ENCODE data around the gene BORCS5. TPM values are rescaled to one million over a fixed set of nuclear protein-coding genes. Genes with fewer than 3 reads are reported as not detected.

BORCS5 gene
- total RNA-seq, 1 experiment from 2014 or later, result 7.8 TPM

DNA sequence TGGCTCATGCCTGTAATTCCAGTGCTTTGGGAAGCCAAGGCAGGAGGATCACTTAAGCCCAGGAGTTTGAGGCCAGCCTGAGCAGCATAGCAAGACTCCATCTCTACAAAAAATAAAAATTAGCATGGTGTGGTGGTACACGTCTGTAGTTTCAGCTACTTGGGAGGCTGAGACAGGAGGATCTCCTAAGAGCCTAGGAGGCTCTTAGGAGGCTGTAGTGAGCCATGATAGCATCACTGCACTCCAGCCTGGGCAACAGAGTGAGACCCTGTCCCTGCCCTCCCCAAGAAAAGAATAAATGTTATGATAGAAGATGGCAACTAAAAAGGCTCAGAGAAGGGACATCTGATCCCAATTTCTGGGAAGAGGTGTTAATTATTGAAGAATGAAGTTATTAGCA is 3.6 kb upstream of the BORCS5 start:
- ChIA-PET CTCF (no interaction called here), POLR2A (no interaction called here)
- no TSS peak for BruUV-seq (replicated peaks)
- H3K4me1 ChIP-seq (ENCODE audit: control insufficient read depth, insufficient read depth, low read length), result peaks cover 8% of the 10 kb centered on the region; the same call in 1 of the 2 replicates
- DNase-seq (ENCODE audit: low read depth, low spot score) (no peak), ATAC-seq (no peak)
- TF ChIP-seq SIN3A (IDR thresholded peaks at IDR 0.05; ENCODE audit: borderline replicate concordance, insufficient read depth, low read depth, low read length) (no peak), TCF7L2 (IDR thresholded peaks at IDR 0.05; ENCODE audit: low read depth, low read length) (no peak), POLR2AphosphoS5 (IDR thresholded peaks at IDR 0.05; ENCODE audit: low read depth, low read length) (no peak)
- TF ChIP-seq, protein P1, sequence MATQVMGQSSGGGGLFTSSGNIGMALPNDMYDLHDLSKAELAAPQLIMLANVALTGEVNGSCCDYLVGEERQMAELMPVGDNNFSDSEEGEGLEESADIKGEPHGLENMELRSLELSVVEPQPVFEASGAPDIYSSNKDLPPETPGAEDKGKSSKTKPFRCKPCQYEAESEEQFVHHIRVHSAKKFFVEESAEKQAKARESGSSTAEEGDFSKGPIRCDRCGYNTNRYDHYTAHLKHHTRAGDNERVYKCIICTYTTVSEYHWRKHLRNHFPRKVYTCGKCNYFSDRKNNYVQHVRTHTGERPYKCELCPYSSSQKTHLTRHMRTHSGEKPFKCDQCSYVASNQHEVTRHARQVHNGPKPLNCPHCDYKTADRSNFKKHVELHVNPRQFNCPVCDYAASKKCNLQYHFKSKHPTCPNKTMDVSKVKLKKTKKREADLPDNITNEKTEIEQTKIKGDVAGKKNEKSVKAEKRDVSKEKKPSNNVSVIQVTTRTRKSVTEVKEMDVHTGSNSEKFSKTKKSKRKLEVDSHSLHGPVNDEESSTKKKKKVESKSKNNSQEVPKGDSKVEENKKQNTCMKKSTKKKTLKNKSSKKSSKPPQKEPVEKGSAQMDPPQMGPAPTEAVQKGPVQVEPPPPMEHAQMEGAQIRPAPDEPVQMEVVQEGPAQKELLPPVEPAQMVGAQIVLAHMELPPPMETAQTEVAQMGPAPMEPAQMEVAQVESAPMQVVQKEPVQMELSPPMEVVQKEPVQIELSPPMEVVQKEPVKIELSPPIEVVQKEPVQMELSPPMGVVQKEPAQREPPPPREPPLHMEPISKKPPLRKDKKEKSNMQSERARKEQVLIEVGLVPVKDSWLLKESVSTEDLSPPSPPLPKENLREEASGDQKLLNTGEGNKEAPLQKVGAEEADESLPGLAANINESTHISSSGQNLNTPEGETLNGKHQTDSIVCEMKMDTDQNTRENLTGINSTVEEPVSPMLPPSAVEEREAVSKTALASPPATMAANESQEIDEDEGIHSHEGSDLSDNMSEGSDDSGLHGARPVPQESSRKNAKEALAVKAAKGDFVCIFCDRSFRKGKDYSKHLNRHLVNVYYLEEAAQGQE (IDR thresholded peaks at IDR 0.05; ENCODE audit: insufficient read depth in 1 of 2, low read depth in 2 of 2, low read length in 1 of 2), result no peak
- TF ChIP-seq, protein P2, sequence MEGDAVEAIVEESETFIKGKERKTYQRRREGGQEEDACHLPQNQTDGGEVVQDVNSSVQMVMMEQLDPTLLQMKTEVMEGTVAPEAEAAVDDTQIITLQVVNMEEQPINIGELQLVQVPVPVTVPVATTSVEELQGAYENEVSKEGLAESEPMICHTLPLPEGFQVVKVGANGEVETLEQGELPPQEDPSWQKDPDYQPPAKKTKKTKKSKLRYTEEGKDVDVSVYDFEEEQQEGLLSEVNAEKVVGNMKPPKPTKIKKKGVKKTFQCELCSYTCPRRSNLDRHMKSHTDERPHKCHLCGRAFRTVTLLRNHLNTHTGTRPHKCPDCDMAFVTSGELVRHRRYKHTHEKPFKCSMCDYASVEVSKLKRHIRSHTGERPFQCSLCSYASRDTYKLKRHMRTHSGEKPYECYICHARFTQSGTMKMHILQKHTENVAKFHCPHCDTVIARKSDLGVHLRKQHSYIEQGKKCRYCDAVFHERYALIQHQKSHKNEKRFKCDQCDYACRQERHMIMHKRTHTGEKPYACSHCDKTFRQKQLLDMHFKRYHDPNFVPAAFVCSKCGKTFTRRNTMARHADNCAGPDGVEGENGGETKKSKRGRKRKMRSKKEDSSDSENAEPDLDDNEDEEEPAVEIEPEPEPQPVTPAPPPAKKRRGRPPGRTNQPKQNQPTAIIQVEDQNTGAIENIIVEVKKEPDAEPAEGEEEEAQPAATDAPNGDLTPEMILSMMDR (IDR thresholded peaks at IDR 0.05), result no peak
- H3K4me3 ChIP-seq (ENCODE audit: low read depth in 2 of 2, low read length in 2 of 2), result no peak overlapping the region
- no peaks in the 10 kb centered on the region for H3K9me3 ChIP-seq (ENCODE audit: control insufficient read depth, insufficient read depth, low read depth, low read length)
- no peak overlapping the region for H3K27ac ChIP-seq (ENCODE audit: low read length)
- H3K36me3 ChIP-seq (ENCODE audit: control insufficient read depth, insufficient read depth, low read length), result peaks cover 6% of the 10 kb centered on the region; the same call in 1 of the 2 replicates
- no peaks in the 10 kb centered on the region for H3K27me3 ChIP-seq (ENCODE audit: control insufficient read depth, insufficient read depth, low read length)
- intact Hi-C loops (cut with micrococcal nuclease; ENCODE audit: unreplicated experiment), result no loop called here
- in situ Hi-C loops (cut with HindIII; ENCODE audit: low pct_unique_long_range_greater_than_20kb, low sequenced_read_pairs), result no loop called here

DNA sequence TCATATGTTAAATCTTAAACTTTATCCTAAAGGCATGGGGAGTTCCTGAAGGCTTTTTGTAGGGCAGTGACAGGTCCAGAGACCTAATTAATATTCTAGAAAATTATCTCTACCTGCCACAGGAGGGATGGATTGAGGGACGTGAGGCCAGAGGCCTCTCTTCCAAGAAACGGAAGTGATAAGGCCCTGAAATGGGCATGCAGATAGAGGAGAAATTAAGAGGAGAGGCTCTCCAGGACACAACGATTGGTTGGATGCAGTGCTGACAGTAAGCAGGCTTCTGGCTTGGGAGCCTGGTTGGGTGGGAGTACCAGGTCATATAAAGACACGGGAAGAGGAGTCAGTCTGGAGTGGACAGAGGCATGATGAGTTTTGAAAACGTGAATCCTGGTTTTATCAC is 3.1 kb upstream of the BORCS5 start:
- ATAC-seq (no peak), DNase-seq (ENCODE audit: low read depth, low spot score) (no peak)
- TF ChIP-seq, protein P1 (IDR thresholded peaks at IDR 0.05; ENCODE audit: insufficient read depth in 1 of 2, low read depth in 2 of 2, low read length in 1 of 2), result no peak
- TF ChIP-seq TCF7L2 (IDR thresholded peaks at IDR 0.05; ENCODE audit: low read depth, low read length), result no peak
- TF ChIP-seq, protein P2 (IDR thresholded peaks at IDR 0.05), result no peak
- TF ChIP-seq POLR2AphosphoS5 (IDR thresholded peaks at IDR 0.05; ENCODE audit: low read depth, low read length), result no peak
- TF ChIP-seq SIN3A (IDR thresholded peaks at IDR 0.05; ENCODE audit: borderline replicate concordance, insufficient read depth, low read depth, low read length), result no peak
- peaks cover 6% of the 10 kb centered on the region; the same call in 1 of the 2 replicates for H3K36me3 ChIP-seq (ENCODE audit: control insufficient read depth, insufficient read depth, low read length)
- POLR2A ChIA-PET, result no interaction called here
- H3K27ac ChIP-seq (ENCODE audit: low read length), result no peak overlapping the region
- intact Hi-C loops (cut with micrococcal nuclease; ENCODE audit: unreplicated experiment) (no loop called here), in situ Hi-C loops (cut with HindIII; ENCODE audit: low pct_unique_long_range_greater_than_20kb, low sequenced_read_pairs) (no loop called here)
- no peaks in the 10 kb centered on the region for H3K9me3 ChIP-seq (ENCODE audit: control insufficient read depth, insufficient read depth, low read depth, low read length)
- CTCF ChIA-PET, result no interaction called here
- no peaks in the 10 kb centered on the region for H3K27me3 ChIP-seq (ENCODE audit: control insufficient read depth, insufficient read depth, low read length)
- BruUV-seq (replicated peaks), result no TSS peak
- no peak overlapping the region for H3K4me3 ChIP-seq (ENCODE audit: low read depth in 2 of 2, low read length in 2 of 2)
- peaks cover 11% of the 10 kb centered on the region; the same call in 1 of the 2 replicates for H3K4me1 ChIP-seq (ENCODE audit: control insufficient read depth, insufficient read depth, low read length)

All from Panc1 (cell line).